Fibroblast of villous mesenchyme (primary cell): ENCODE data around the gene SH2D4B. TPM values are rescaled to one million over a fixed set of nuclear protein-coding genes. Genes with fewer than 3 reads are reported as not detected.

Source experiments
- DNase-seq: peaks from one replicate; pipeline ENCODE4 v3.0.0-alpha.2; 2010; ENCODE audit warnings: low read depth
- H3K4me3 ChIP-seq: 2 replicates; pipeline ENCODE4 v1.5.1; 2011; ENCODE audit warnings: low read depth, mild to moderate bottlenecking, low read length
- CTCF ChIP-seq: IDR thresholded peaks from 2 replicates; pipeline ENCODE4 v1.5.1; 2012; ENCODE audit warnings: low read depth, mild to moderate bottlenecking, low read length; ENCODE audit not compliant: insufficient read depth
- total RNA-seq: library from RNA; depleted of rRNA; stranded (reverse); fragments of >200 nt; gene quantifications from 2 replicates; pipeline ENCODE4 v1.2.3, GENCODE V29; 2012

The SH2D4B gene
- total RNA-seq, 1 donor = not detected

GRCh38 chr10:80612261-80612660 lies 74.6 kb downstream of the SH2D4B start:
- no peak for DNase-seq
- H3K4me3 ChIP-seq = no peak overlapping the region

GRCh38 chr10:80613466-80614170 lies 75.9 kb downstream of the SH2D4B start:
- peak; percentile 20 for DNase-seq
- TF ChIP-seq CTCF = no peak

More at GRCh38 chr10:80612261-80612660, 74.6 kb downstream of the SH2D4B start:
- no peak for TF ChIP-seq CTCF

GRCh38 chr10:80614576-80615416 lies 77.1 kb downstream of the SH2D4B start:
- no peak for TF ChIP-seq CTCF
- H3K4me3 ChIP-seq = no peak overlapping the region
- DNase-seq = no peak

More at GRCh38 chr10:80613466-80614170, 75.9 kb downstream of the SH2D4B start:
- H3K4me3 ChIP-seq = no peak overlapping the region

- DNase-seq = no peak
- H3K4me3 ChIP-seq = no peak overlapping the region
- no peak for TF ChIP-seq CTCF
Observed at GRCh38 chr10:80617807-80618206, 80.1 kb downstream of the SH2D4B start.

- H3K4me3 ChIP-seq = no peak overlapping the region
- TF ChIP-seq CTCF = no peak
- no peak for DNase-seq
Observed at GRCh38 chr10:80619036-80619435, 81.3 kb downstream of the SH2D4B start.

- no peak overlapping the region for H3K4me3 ChIP-seq
- no peak for TF ChIP-seq CTCF
- no peak for DNase-seq
Observed at GRCh38 chr10:80622153-80622552, 84.5 kb downstream of the SH2D4B start.
